H9 (cell line): Measurements from ENCODE around the gene CHRNA4. TPM values are rescaled to one million over a fixed set of nuclear protein-coding genes. Genes with fewer than 3 reads are reported as not detected.

Experiments
- DNase-seq: peaks from one replicate; pipeline ENCODE4 v3.0.0-alpha.2; 2017
- H2AFZ ChIP-seq: one replicate; pipeline ENCODE4 v1.6.1; 2013; ENCODE audit warnings: mild to moderate bottlenecking, low read length, control low read depth, moderate library complexity
- H2AK5ac ChIP-seq: 2 replicates; pipeline ENCODE4 v1.6.1; 2013; ENCODE audit warnings: low read length, control low read depth, mixed read lengths; ENCODE audit not compliant: insufficient read length
- H2BK120ac ChIP-seq: one replicate; pipeline ENCODE4 v1.6.1; 2013; ENCODE audit warnings: low read depth, mild to moderate bottlenecking, low read length, control low read depth, inconsistent platforms; ENCODE audit not compliant: poor library complexity, severe bottlenecking
- H2BK12ac ChIP-seq: 2 replicates; pipeline ENCODE4 v1.6.1; 2013; ENCODE audit warnings: low read length, control low read depth, mixed read lengths, low read depth; ENCODE audit not compliant: insufficient read length
- H2BK15ac ChIP-seq: 2 replicates; pipeline ENCODE4 v1.6.1; 2013; ENCODE audit warnings: low read depth, low read length, control low read depth
- H2BK20ac ChIP-seq: one replicate; pipeline ENCODE4 v1.6.1; 2013; ENCODE audit warnings: low read depth, mild to moderate bottlenecking, low read length, control low read depth, inconsistent platforms; ENCODE audit not compliant: poor library complexity, severe bottlenecking
- H2BK5ac ChIP-seq: 2 replicates; pipeline ENCODE4 v1.6.1; 2013; ENCODE audit warnings: low read length, control low read depth, mixed read lengths; ENCODE audit not compliant: insufficient read length
- H3K14ac ChIP-seq: 2 replicates; pipeline ENCODE4 v1.6.1; 2013; ENCODE audit warnings: low read length, control low read depth; ENCODE audit not compliant: insufficient read depth
- H3K18ac ChIP-seq: 2 replicates; pipeline ENCODE4 v1.6.1; 2013; ENCODE audit warnings: low read depth, mild to moderate bottlenecking, mixed read lengths, low read length, control low read depth; ENCODE audit not compliant: insufficient read length
- H3K23ac ChIP-seq: 2 replicates; pipeline ENCODE4 v1.6.1; 2013; ENCODE audit warnings: low read length, control low read depth, mixed read lengths, low read depth; ENCODE audit not compliant: insufficient read length
- H3K23me2 ChIP-seq: 2 replicates; pipeline ENCODE4 v1.6.1; 2013; ENCODE audit warnings: low read depth, mild to moderate bottlenecking, mixed read lengths, low read length, control low read depth; ENCODE audit not compliant: insufficient read length, poor library complexity, severe bottlenecking
- H3K27ac ChIP-seq: 2 replicates; pipeline ENCODE4 v1.5.1; 2013; ENCODE audit warnings: low read length, control low read depth, mixed read lengths, low read depth; ENCODE audit not compliant: insufficient read length
- H3K27me3 ChIP-seq: 2 replicates; pipeline ENCODE4 v1.6.1; 2013; ENCODE audit warnings: low read length, control low read depth, inconsistent platforms; ENCODE audit not compliant: insufficient read depth
- H3K4ac ChIP-seq: 2 replicates; pipeline ENCODE4 v1.6.1; 2013; ENCODE audit warnings: low read depth, mild to moderate bottlenecking, control low read depth, inconsistent platforms, low read length, moderate library complexity
- H3K4me1 ChIP-seq: 2 replicates; pipeline ENCODE4 v1.6.1; 2013; ENCODE audit warnings: low read length, control low read depth, inconsistent platforms; ENCODE audit not compliant: insufficient read depth
- H3K4me2 ChIP-seq: 2 replicates; pipeline ENCODE4 v1.6.1; 2013; ENCODE audit warnings: low read length, control low read depth, mixed read lengths; ENCODE audit not compliant: insufficient read length, insufficient read depth
- H3K56ac ChIP-seq: 2 replicates; pipeline ENCODE4 v1.6.1; 2013; ENCODE audit warnings: low read depth, mild to moderate bottlenecking, mixed read lengths, low read length, control low read depth; ENCODE audit not compliant: insufficient read length
- H3K79me1 ChIP-seq: 2 replicates; pipeline ENCODE4 v1.6.1; 2013; ENCODE audit warnings: low read depth, mild to moderate bottlenecking, moderate library complexity, low read length, control low read depth, inconsistent platforms; ENCODE audit not compliant: insufficient read depth, poor library complexity, severe bottlenecking
- H3K79me2 ChIP-seq: 2 replicates; pipeline ENCODE4 v1.6.1; 2013; ENCODE audit warnings: low read length, control low read depth, inconsistent platforms; ENCODE audit not compliant: insufficient read depth
- H3K9ac ChIP-seq: 2 replicates; pipeline ENCODE4 v1.6.1; 2013; ENCODE audit warnings: low read length, control low read depth, mixed read lengths; ENCODE audit not compliant: insufficient read length; ENCODE audit errors: extremely low read depth
- H3K9me3 ChIP-seq: one replicate; pipeline ENCODE4 v1.6.1; 2013; ENCODE audit warnings: low read depth, low read length, inconsistent platforms; ENCODE audit not compliant: control insufficient read depth
- H3T11ph ChIP-seq: one replicate; pipeline ENCODE4 v1.6.1; 2013; ENCODE audit warnings: mild to moderate bottlenecking, low read length, control low read depth, inconsistent platforms
- H4K20me1 ChIP-seq: one replicate; pipeline ENCODE4 v1.6.1; 2013; ENCODE audit not compliant: control insufficient read depth, insufficient read length, insufficient read depth
- H4K5ac ChIP-seq: 2 replicates; pipeline ENCODE4 v1.6.1; 2013; ENCODE audit warnings: low read depth, mild to moderate bottlenecking, mixed read lengths, low read length, control low read depth; ENCODE audit not compliant: insufficient read length
- H4K8ac ChIP-seq: replicated peaks from 2 replicates; pipeline ENCODE4 v1.6.1; 2013; ENCODE audit warnings: low read length, control low read depth, mixed read lengths, low read depth; ENCODE audit not compliant: insufficient read length
- H4K91ac ChIP-seq: 2 replicates; pipeline ENCODE4 v1.6.1; 2013; ENCODE audit warnings: low read depth, mild to moderate bottlenecking, moderate library complexity, mixed read lengths, low read length, control low read depth; ENCODE audit not compliant: insufficient read length
- H3K27ac Mint-ChIP-seq, 3 experiments: 2 replicates in 2 of 3; 3 replicates in 1 of 3; pipeline ENCODE4 v1.8.0; 2020 to 2021; ENCODE audit warnings: mixed read lengths in 3 of 3, mild to moderate bottlenecking in 1 of 3, moderate library complexity in 1 of 3
- H3K27me3 Mint-ChIP-seq: 2 replicates; pipeline ENCODE4 v1.8.0; 2021; ENCODE audit warnings: low read depth, mild to moderate bottlenecking, moderate library complexity, mixed read lengths
- H3K36me3 Mint-ChIP-seq, 3 experiments: 2 replicates in 2 of 3; 3 replicates in 1 of 3; pipeline ENCODE4 v1.8.0; 2020 to 2021; ENCODE audit warnings: low read depth in 3 of 3, mixed read lengths in 3 of 3; ENCODE audit not compliant: insufficient read depth in 1 of 3
- H3K4me1 Mint-ChIP-seq, 2 experiments: 2 replicates each; pipeline ENCODE4 v1.8.0; 2020; ENCODE audit warnings: mixed read lengths in 2 of 2
- H3K4me3 Mint-ChIP-seq, 2 experiments: 2 replicates in 1 of 2; 3 replicates in 1 of 2; pipeline ENCODE4 v1.8.0; 2020 to 2021; ENCODE audit warnings: mild to moderate bottlenecking in 2 of 2, mixed read lengths in 2 of 2, moderate library complexity in 1 of 2
- H3K9me3 Mint-ChIP-seq, 2 experiments: 2 replicates in 1 of 2; 3 replicates in 1 of 2; pipeline ENCODE4 v1.8.0; 2020; ENCODE audit warnings: mild to moderate bottlenecking in 2 of 2, mixed read lengths in 2 of 2, moderate library complexity in 1 of 2
- CTCF ChIP-seq: fragments of 200-600 bp; sonication (generic); conservative IDR thresholded peaks from 3 replicates; pipeline ENCODE4 v1.8.0; 2021; ENCODE audit warnings: antibody characterized with exemption, mild to moderate bottlenecking
- WGBS: extraction: QIAGEN DNeasy Blood & Tissue Kit; methylation state at CpG from one replicate; pipeline ENCODE4 v1.1.7; 2013; ENCODE audit warnings: missing lambda C conversion rate, low lambda C conversion rate, mixed read lengths; ENCODE audit not compliant: insufficient read length; ENCODE audit errors: extremely low coverage; 5-methylcytosine and 5-hydroxymethylcytosine counted together
- total RNA-seq: library from RNA; stranded (reverse); gene quantifications from 2 replicates; pipeline ENCODE4 v1.2.1, GENCODE V29; 2021

The CHRNA4 gene
- total RNA-seq, 1 experiment from 2014 or later, result 2.5 TPM

GRCh38 chr20:63355781-63356295, 5.3 kb downstream of the CHRNA4 start:
- Histone ChIP-seq H3K79me2 (no peaks in the 10 kb centered on the region), H2BK12ac (no peak overlapping the region), H3T11ph (no peak overlapping the region), H3K4ac (no peak overlapping the region), H3K9me3 (no peaks in the 10 kb centered on the region), H3K4me1 (no peaks in the 10 kb centered on the region), H2BK120ac (no peak overlapping the region), H2BK15ac (no peak overlapping the region), H2BK20ac (no peak overlapping the region), H3K4me2 (no peak overlapping the region), H4K5ac (no peak overlapping the region), H3K27ac (no peak overlapping the region), H2AFZ (no peak overlapping the region), H3K56ac (no peak overlapping the region), H4K91ac (no peak overlapping the region), H2AK5ac (no peak overlapping the region), H3K23me2 (no peaks in the 10 kb centered on the region), H2BK5ac (no peak overlapping the region), H4K20me1 (no peaks in the 10 kb centered on the region), H3K9ac (no peak overlapping the region), H3K23ac (no peak overlapping the region), H3K79me1 (no peaks in the 10 kb centered on the region), H3K14ac (no peak overlapping the region), H4K8ac (no peak overlapping the region), H3K27me3 (no peaks in the 10 kb centered on the region; the same call in 1 of the 2 replicates), H3K18ac (no peak overlapping the region)
- peaks cover 5 to 12% of the 10 kb centered on the region in 2 experiments for H3K4me1 Mint-ChIP-seq
- no peak overlapping the region for H3K4me3 Mint-ChIP-seq
- peaks cover 0 to 4% of the 10 kb centered on the region in 2 experiments; a peak in 2 of 5 replicates for H3K9me3 Mint-ChIP-seq
- H3K27me3 Mint-ChIP-seq, result peaks cover 26% of the 10 kb centered on the region
- DNase-seq, result no peak
- no CpG with 5 or more reads among the region's 11 CpGs for WGBS
- H3K27ac Mint-ChIP-seq, result peak overlapping the region in 1 of 3 experiments; percentile 31; a peak in 1 of 7 replicates
- TF ChIP-seq CTCF, result no peak
- no peaks in the 10 kb centered on the region for H3K36me3 Mint-ChIP-seq
